Stimulated activated CD4-positive, alpha-beta T cell treated with anti-CD3 and anti-CD28 coated beads, Interleukin-12 subunit alpha, Interleukin-12 subunit beta, amount 100 ng/mL, for 24 hours (primary cell): Measurements from ENCODE around the gene OLA1.

Experiments used
- DNase-seq, 2 experiments: peaks; one replicate each; pipeline ENCODE4 v3.0.0-alpha.2; 2020; ENCODE audit warnings: low read depth in 2 of 2

The OLA1 gene

GRCh38 chr2:174180165-174180724 is 68.1 kb downstream of the OLA1 start:
- DNase-seq: no peak

GRCh38 chr2:174177316-174177890 is 70.9 kb downstream of the OLA1 start:
- no peak for DNase-seq

- DNase-seq: no peak
Measured at GRCh38 chr2:174176898-174177297, 71.4 kb downstream of the OLA1 start.

GRCh38 chr2:174174741-174175140 is 73.6 kb downstream of the OLA1 start:
- DNase-seq: no peak

- DNase-seq: no peak
Measured at GRCh38 chr2:174172802-174173355, 75.5 kb downstream of the OLA1 start.

- DNase-seq: no peak
Measured at GRCh38 chr2:174171686-174172445, 76.5 kb downstream of the OLA1 start.

- DNase-seq: no peak
Measured at GRCh38 chr2:174169372-174169771, 79.0 kb downstream of the OLA1 start.

GRCh38 chr2:174166261-174166660 is 82.1 kb downstream of the OLA1 start:
- DNase-seq: no peak

- DNase-seq: no peak
Measured at GRCh38 chr2:174161490-174161889, 86.8 kb downstream of the OLA1 start.

GRCh38 chr2:174158003-174158402 is 90.3 kb downstream of the OLA1 start:
- DNase-seq: no peak

- DNase-seq: no peak
Measured at GRCh38 chr2:174157053-174157452, 91.3 kb downstream of the OLA1 start.

GRCh38 chr2:174153757-174154680 is 94.3 kb downstream of the OLA1 start:
- no peak for DNase-seq

- no peak for DNase-seq
Measured at GRCh38 chr2:174149530-174149929, 98.8 kb downstream of the OLA1 start.

- DNase-seq: no peak
Measured at GRCh38 chr2:174148833-174149232, 99.5 kb downstream of the OLA1 start.

- DNase-seq: no peak
Measured at GRCh38 chr2:174145827-174146226, 102.5 kb downstream of the OLA1 start.

- DNase-seq: no peak
Measured at GRCh38 chr2:174142290-174142689, 106.0 kb downstream of the OLA1 start.

GRCh38 chr2:174138161-174138560 is 110.2 kb downstream of the OLA1 start:
- DNase-seq: no peak

- DNase-seq: no peak
Measured at GRCh38 chr2:174135981-174136380, 112.4 kb downstream of the OLA1 start.

GRCh38 chr2:174125090-174125489 is 123.2 kb downstream of the OLA1 start:
- DNase-seq: no peak

- DNase-seq: no peak
Measured at GRCh38 chr2:174124181-174124580, 124.2 kb downstream of the OLA1 start.

GRCh38 chr2:174122185-174122584 is 126.1 kb downstream of the OLA1 start:
- DNase-seq: no peak

GRCh38 chr2:174121612-174122011 is 126.7 kb downstream of the OLA1 start:
- DNase-seq: no peak
